IMR-90 (cell line): ENCODE results near the gene WASHC4. TPM values are rescaled to one million over a fixed set of nuclear protein-coding genes. Genes with fewer than 3 reads are reported as not detected.
"Not testable (repeated sequence)": the region's sequence is repeated elsewhere in the genome, so short reads cannot be mapped to it uniquely, and the experiment has no call there.

Experiments
- ATAC-seq: fragments of 200-7000 bp; cut with Tn5 transposase; 2 replicates; pipeline ENCODE4 v1.9.1; 2020; ENCODE audit warnings: low read depth, mild to moderate bottlenecking, moderate library complexity
- BruUV-seq: library from RNA; stranded (reverse); fragments of 400-500 nt; replicated peaks from 2 replicates; lab custom pipeline; 2021; lab: Mats Ljungman, UMichigan
- CTCF ChIA-PET: fragments of 300-600 bp; formaldehyde crosslinking; extraction: SDS; loops from one replicate; lab custom pipeline; 2021; ENCODE audit warnings: antibody characterized with exemption; lab: Yijun Ruan, JAX
- POLR2A ChIA-PET: fragments of 300-600 bp; sonication (Branson Sonifier 250); formaldehyde crosslinking; loops from one replicate; lab custom pipeline; 2022; ENCODE audit warnings: antibody characterized with exemption; ENCODE audit not compliant: unreplicated experiment; lab: Charles Lee
- DNase-seq: peaks from one replicate; pipeline ENCODE4 v3.0.0; 2013
- H2AFZ ChIP-seq: replicated peaks from 2 replicates; pipeline ENCODE3; 2013; ENCODE audit warnings: low read length, mild to moderate bottlenecking; ENCODE audit not compliant: poor library complexity
- H2AK5ac ChIP-seq: 2 replicates; pipeline ENCODE4 v1.6.1; 2013; ENCODE audit warnings: low read depth, low read length, inconsistent platforms
- H2AK9ac ChIP-seq: replicated peaks from 2 replicates; pipeline ENCODE3; 2013; ENCODE audit warnings: mild to moderate bottlenecking, low read depth, low read length, moderate library complexity; ENCODE audit not compliant: poor library complexity
- H2BK120ac ChIP-seq: 2 replicates; pipeline ENCODE4 v1.6.1; 2013; ENCODE audit warnings: low read depth, low read length, inconsistent platforms
- H2BK15ac ChIP-seq: 3 replicates; pipeline ENCODE4 v1.6.1; 2013; ENCODE audit warnings: low read depth, low read length, inconsistent platforms
- H2BK20ac ChIP-seq: 2 replicates; pipeline ENCODE4 v1.6.1; 2013; ENCODE audit warnings: low read depth, mild to moderate bottlenecking, inconsistent platforms, low read length, moderate library complexity
- H2BK5ac ChIP-seq: 2 replicates; pipeline ENCODE4 v1.6.1; 2013; ENCODE audit warnings: mild to moderate bottlenecking, low read depth, low read length, inconsistent platforms; ENCODE audit not compliant: poor library complexity, severe bottlenecking
- H3K14ac ChIP-seq: replicated peaks from 2 replicates; pipeline ENCODE4 v1.6.1; 2013; ENCODE audit warnings: low read depth, low read length, inconsistent platforms
- H3K18ac ChIP-seq: 2 replicates; pipeline ENCODE4 v1.6.1; 2013; ENCODE audit warnings: low read depth, low read length, control low read depth
- H3K23ac ChIP-seq: 2 replicates; pipeline ENCODE4 v1.6.1; 2013; ENCODE audit warnings: low read depth, low read length, inconsistent platforms
- H3K27ac ChIP-seq: 2 replicates; pipeline ENCODE4 v1.5.1; 2013; ENCODE audit warnings: mild to moderate bottlenecking, control low read depth, low read length; ENCODE audit not compliant: insufficient read depth
- H3K27me3 ChIP-seq: 2 replicates; pipeline ENCODE4 v1.6.1; 2013; ENCODE audit warnings: low read length; ENCODE audit not compliant: control insufficient read depth, insufficient read depth
- H3K36me3 ChIP-seq: 2 replicates; pipeline ENCODE4 v1.6.1; 2013; ENCODE audit warnings: low read length, mixed read lengths; ENCODE audit not compliant: control insufficient read depth, insufficient read depth
- H3K4ac ChIP-seq: 2 replicates; pipeline ENCODE4 v1.6.1; 2013; ENCODE audit warnings: low read depth, low read length, inconsistent platforms
- H3K4me1 ChIP-seq: 2 replicates; pipeline ENCODE4 v1.6.1; 2013; ENCODE audit warnings: low read length, mixed read lengths; ENCODE audit not compliant: control insufficient read depth, insufficient read depth
- H3K4me2 ChIP-seq: 2 replicates; pipeline ENCODE4 v1.6.1; 2013; ENCODE audit warnings: low read depth, mild to moderate bottlenecking, control low read depth, low read length, moderate library complexity
- H3K4me3 ChIP-seq: 2 replicates; pipeline ENCODE4 v1.5.1; 2013; ENCODE audit warnings: low read depth, mild to moderate bottlenecking, control low read depth, low read length, moderate library complexity; ENCODE audit not compliant: insufficient read depth
- H3K56ac ChIP-seq: 2 replicates; pipeline ENCODE4 v1.6.1; 2013; ENCODE audit warnings: low read length, inconsistent platforms; ENCODE audit not compliant: insufficient read depth; ENCODE audit errors: extremely low read depth
- H3K79me1 ChIP-seq, 2 experiments: 2 replicates each; pipeline ENCODE4 v1.6.1; 2013; ENCODE audit warnings: low read length in 2 of 2, inconsistent platforms in 1 of 2, low read depth in 1 of 2
- H3K9ac ChIP-seq: 2 replicates; pipeline ENCODE4 v1.6.1; 2013; ENCODE audit warnings: low read depth, low read length, control low read depth
- H3K9me1 ChIP-seq: 2 replicates; pipeline ENCODE4 v1.6.1; 2013; ENCODE audit warnings: low read length, inconsistent platforms; ENCODE audit not compliant: insufficient read depth
- H3K9me3 ChIP-seq: 2 replicates; pipeline ENCODE4 v1.6.1; 2013; ENCODE audit warnings: low read length; ENCODE audit not compliant: control insufficient read depth, insufficient read depth
- H4K20me1 ChIP-seq: 2 replicates; pipeline ENCODE4 v1.6.1; 2013; ENCODE audit warnings: low read length, inconsistent platforms; ENCODE audit not compliant: insufficient read depth
- H4K5ac ChIP-seq: 2 replicates; pipeline ENCODE4 v1.6.1; 2013; ENCODE audit warnings: mild to moderate bottlenecking, low read depth, low read length, control low read depth
- H4K8ac ChIP-seq, 2 experiments: 2 replicates each; pipeline ENCODE4 v1.6.1; 2013; ENCODE audit warnings: low read depth in 2 of 2, low read length in 2 of 2, control low read depth in 1 of 2, inconsistent platforms in 1 of 2
- H4K91ac ChIP-seq: 2 replicates; pipeline ENCODE4 v1.6.1; 2013; ENCODE audit warnings: low read depth, low read length, inconsistent platforms; ENCODE audit not compliant: insufficient read depth
- WGBS, 2 experiments: methylation state at CpG; one replicate each; pipeline versions ENCODE4 v1.1.5 to v1.1.7; 2013; ENCODE audit warnings: missing lambda C conversion rate in 2 of 2; ENCODE audit not compliant: insufficient read length in 1 of 2; ENCODE audit errors: extremely low coverage in 2 of 2; 5-methylcytosine and 5-hydroxymethylcytosine counted together
- dilution Hi-C: fragments of 300-500 bp; cut with HindIII; formaldehyde crosslinking; loops from one replicate; pipeline ENCODE4 v1.14.3; 2018; ENCODE audit warnings: low sequenced_read_pairs; ENCODE audit not compliant: unreplicated experiment
- in situ Hi-C: fragments of 300-500 bp; cut with MboI; formaldehyde crosslinking; loops from 3 replicates; pipeline ENCODE4 v1.14.3; 2019; ENCODE audit warnings: low sequenced_read_pairs, inconsistent platforms, mixed read lengths
- intact Hi-C: fragments of 100-400 bp; cut with micrococcal nuclease; formaldehyde crosslinking; loops from 2 replicates; pipeline ENCODE4 v1.10.0; 2022
- polyA plus RNA-seq, 3 experiments: library from polyadenylated mRNA; depleted of rRNA; stranded (reverse); fragments of >200 nt; gene quantifications; 2 replicates each; pipeline ENCODE4 v1.2.3, GENCODE V29; 2012; ENCODE audit warnings: low replicate concordance in 1 of 3
- total RNA-seq: library from RNA; depleted of rRNA; stranded (reverse); fragments of >200 nt; gene quantifications from 2 replicates; pipeline ENCODE4 v1.2.3, GENCODE V29; 2012

The WASHC4 gene
- total and polyA plus RNA-seq, 2 of the 4 experiments (the other 2 are of a cell fraction): 16.4 to 47.0 TPM

DNA sequence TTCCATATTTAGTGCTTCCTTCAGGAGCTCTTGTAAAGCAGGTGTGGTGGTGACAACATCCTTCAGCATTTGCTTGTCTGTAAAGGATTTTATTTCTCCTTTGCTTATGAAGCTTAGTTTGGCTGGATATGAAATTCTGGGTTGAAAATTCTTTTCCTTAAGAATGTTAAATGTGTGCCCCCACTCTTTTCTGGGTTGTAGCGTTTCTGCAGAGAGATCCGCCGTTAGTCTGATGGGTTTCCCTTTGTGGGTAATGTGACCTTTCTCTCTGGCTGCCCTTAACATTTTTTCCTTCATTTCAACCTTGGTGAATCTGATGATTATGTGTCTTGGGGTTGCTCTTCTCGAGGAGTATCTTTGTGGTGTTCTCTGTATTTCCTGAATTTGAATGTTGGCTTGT lies 75.9 kb downstream of the WASHC4 start:
- BruUV-seq, H4K91ac ChIP-seq, H3K9me1 ChIP-seq, H3K56ac ChIP-seq, POLR2A ChIA-PET, H4K20me1 ChIP-seq, H3K4ac ChIP-seq, H2AK9ac ChIP-seq, H2AK5ac ChIP-seq, H2AFZ ChIP-seq, H3K23ac ChIP-seq, H3K4me3 ChIP-seq, H4K8ac ChIP-seq, H2BK120ac ChIP-seq, H3K27me3 ChIP-seq, H3K9ac ChIP-seq, H3K9me3 ChIP-seq, ATAC-seq, H3K4me2 ChIP-seq, H3K18ac ChIP-seq, dilution Hi-C loops, H2BK15ac ChIP-seq, CTCF ChIA-PET, H4K5ac ChIP-seq, H3K27ac ChIP-seq, H3K14ac ChIP-seq, H2BK20ac ChIP-seq, H3K4me1 ChIP-seq, H2BK5ac ChIP-seq, in situ Hi-C loops, DNase-seq, intact Hi-C loops: not testable (repeated sequence)
- Histone ChIP-seq H3K79me1 (peaks cover 10% of the 10 kb centered on the region in 2 experiments), H3K36me3 (peaks cover 27% of the 10 kb centered on the region)
- no CpG with 5 or more reads among the region's 4 CpGs for WGBS, 2 experiments

DNA sequence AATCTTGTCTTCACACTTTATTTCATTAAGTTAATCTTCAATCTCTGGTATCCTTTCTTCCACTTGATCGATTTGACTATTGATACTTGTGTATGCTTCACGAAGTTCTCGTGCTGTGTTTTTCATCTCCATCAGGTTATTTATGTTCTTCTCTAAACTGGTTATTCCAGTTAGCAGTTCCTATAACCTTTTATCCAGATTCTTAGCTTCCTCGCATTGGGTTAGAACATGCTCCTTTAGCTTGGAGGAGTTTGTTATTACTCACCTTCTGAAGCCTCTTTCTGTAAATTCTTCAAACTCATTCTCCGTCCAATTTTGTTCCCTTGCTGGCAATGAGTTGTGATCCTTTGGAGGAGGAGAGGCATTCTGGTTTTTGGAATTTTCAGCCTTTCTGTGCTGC lies 76.4 kb downstream of the WASHC4 start:
- H3K27ac ChIP-seq, H4K8ac ChIP-seq, dilution Hi-C loops, H3K4ac ChIP-seq, H2BK15ac ChIP-seq, intact Hi-C loops, H3K9me3 ChIP-seq, H2AFZ ChIP-seq, H2BK20ac ChIP-seq, H3K23ac ChIP-seq, H3K27me3 ChIP-seq, H2BK120ac ChIP-seq, H2AK5ac ChIP-seq, in situ Hi-C loops, H4K91ac ChIP-seq, H2AK9ac ChIP-seq, H2BK5ac ChIP-seq, H3K4me1 ChIP-seq, H3K9me1 ChIP-seq, H3K18ac ChIP-seq, BruUV-seq, H3K4me3 ChIP-seq, H3K14ac ChIP-seq, H3K9ac ChIP-seq, H4K5ac ChIP-seq, ATAC-seq, POLR2A ChIA-PET, H3K4me2 ChIP-seq, H4K20me1 ChIP-seq, CTCF ChIA-PET, H3K56ac ChIP-seq, DNase-seq: not testable (repeated sequence)
- peaks cover 10 to 11% of the 10 kb centered on the region in 2 experiments for H3K79me1 ChIP-seq
- peaks cover 28% of the 10 kb centered on the region for H3K36me3 ChIP-seq
- WGBS, 2 experiments: no CpG with 5 or more reads among the region's 5 CpGs
